IMR-90 (cell line): ENCODE results near the gene FICD. TPM values are rescaled to one million over a fixed set of nuclear protein-coding genes. Genes with fewer than 3 reads are reported as not detected.

Experiments
- ATAC-seq: fragments of 200-7000 bp; cut with Tn5 transposase; 2 replicates; pipeline ENCODE4 v1.9.1; 2020; ENCODE audit warnings: low read depth, mild to moderate bottlenecking, moderate library complexity
- BruUV-seq: library from RNA; stranded (reverse); fragments of 400-500 nt; replicated peaks from 2 replicates; lab custom pipeline; 2021; lab: Mats Ljungman, UMichigan
- CTCF ChIA-PET: fragments of 300-600 bp; formaldehyde crosslinking; extraction: SDS; loops from one replicate; lab custom pipeline; 2021; ENCODE audit warnings: antibody characterized with exemption; lab: Yijun Ruan, JAX
- POLR2A ChIA-PET: fragments of 300-600 bp; sonication (Branson Sonifier 250); formaldehyde crosslinking; loops from one replicate; lab custom pipeline; 2022; ENCODE audit warnings: antibody characterized with exemption; ENCODE audit not compliant: unreplicated experiment; lab: Charles Lee
- DNase-seq: peaks from one replicate; pipeline ENCODE4 v3.0.0; 2013
- H2AFZ ChIP-seq: replicated peaks from 2 replicates; pipeline ENCODE3; 2013; ENCODE audit warnings: low read length, mild to moderate bottlenecking; ENCODE audit not compliant: poor library complexity
- H2AK5ac ChIP-seq: 2 replicates; pipeline ENCODE4 v1.6.1; 2013; ENCODE audit warnings: low read depth, low read length, inconsistent platforms
- H2AK9ac ChIP-seq: replicated peaks from 2 replicates; pipeline ENCODE3; 2013; ENCODE audit warnings: mild to moderate bottlenecking, low read depth, low read length, moderate library complexity; ENCODE audit not compliant: poor library complexity
- H2BK120ac ChIP-seq: 2 replicates; pipeline ENCODE4 v1.6.1; 2013; ENCODE audit warnings: low read depth, low read length, inconsistent platforms
- H2BK15ac ChIP-seq: 3 replicates; pipeline ENCODE4 v1.6.1; 2013; ENCODE audit warnings: low read depth, low read length, inconsistent platforms
- H2BK20ac ChIP-seq: 2 replicates; pipeline ENCODE4 v1.6.1; 2013; ENCODE audit warnings: low read depth, mild to moderate bottlenecking, inconsistent platforms, low read length, moderate library complexity
- H2BK5ac ChIP-seq: 2 replicates; pipeline ENCODE4 v1.6.1; 2013; ENCODE audit warnings: mild to moderate bottlenecking, low read depth, low read length, inconsistent platforms; ENCODE audit not compliant: poor library complexity, severe bottlenecking
- H3K14ac ChIP-seq: replicated peaks from 2 replicates; pipeline ENCODE4 v1.6.1; 2013; ENCODE audit warnings: low read depth, low read length, inconsistent platforms
- H3K18ac ChIP-seq: 2 replicates; pipeline ENCODE4 v1.6.1; 2013; ENCODE audit warnings: low read depth, low read length, control low read depth
- H3K23ac ChIP-seq: 2 replicates; pipeline ENCODE4 v1.6.1; 2013; ENCODE audit warnings: low read depth, low read length, inconsistent platforms
- H3K27ac ChIP-seq: 2 replicates; pipeline ENCODE4 v1.5.1; 2013; ENCODE audit warnings: mild to moderate bottlenecking, control low read depth, low read length; ENCODE audit not compliant: insufficient read depth
- H3K27me3 ChIP-seq: 2 replicates; pipeline ENCODE4 v1.6.1; 2013; ENCODE audit warnings: low read length; ENCODE audit not compliant: control insufficient read depth, insufficient read depth
- H3K36me3 ChIP-seq: 2 replicates; pipeline ENCODE4 v1.6.1; 2013; ENCODE audit warnings: low read length, mixed read lengths; ENCODE audit not compliant: control insufficient read depth, insufficient read depth
- H3K4ac ChIP-seq: 2 replicates; pipeline ENCODE4 v1.6.1; 2013; ENCODE audit warnings: low read depth, low read length, inconsistent platforms
- H3K4me1 ChIP-seq: 2 replicates; pipeline ENCODE4 v1.6.1; 2013; ENCODE audit warnings: low read length, mixed read lengths; ENCODE audit not compliant: control insufficient read depth, insufficient read depth
- H3K4me2 ChIP-seq: 2 replicates; pipeline ENCODE4 v1.6.1; 2013; ENCODE audit warnings: low read depth, mild to moderate bottlenecking, control low read depth, low read length, moderate library complexity
- H3K4me3 ChIP-seq: 2 replicates; pipeline ENCODE4 v1.5.1; 2013; ENCODE audit warnings: low read depth, mild to moderate bottlenecking, control low read depth, low read length, moderate library complexity; ENCODE audit not compliant: insufficient read depth
- H3K56ac ChIP-seq: 2 replicates; pipeline ENCODE4 v1.6.1; 2013; ENCODE audit warnings: low read length, inconsistent platforms; ENCODE audit not compliant: insufficient read depth; ENCODE audit errors: extremely low read depth
- H3K79me1 ChIP-seq, 2 experiments: 2 replicates each; pipeline ENCODE4 v1.6.1; 2013; ENCODE audit warnings: low read length in 2 of 2, inconsistent platforms in 1 of 2, low read depth in 1 of 2
- H3K9ac ChIP-seq: 2 replicates; pipeline ENCODE4 v1.6.1; 2013; ENCODE audit warnings: low read depth, low read length, control low read depth
- H3K9me1 ChIP-seq: 2 replicates; pipeline ENCODE4 v1.6.1; 2013; ENCODE audit warnings: low read length, inconsistent platforms; ENCODE audit not compliant: insufficient read depth
- H3K9me3 ChIP-seq: 2 replicates; pipeline ENCODE4 v1.6.1; 2013; ENCODE audit warnings: low read length; ENCODE audit not compliant: control insufficient read depth, insufficient read depth
- H4K20me1 ChIP-seq: 2 replicates; pipeline ENCODE4 v1.6.1; 2013; ENCODE audit warnings: low read length, inconsistent platforms; ENCODE audit not compliant: insufficient read depth
- H4K5ac ChIP-seq: 2 replicates; pipeline ENCODE4 v1.6.1; 2013; ENCODE audit warnings: mild to moderate bottlenecking, low read depth, low read length, control low read depth
- H4K8ac ChIP-seq, 2 experiments: 2 replicates each; pipeline ENCODE4 v1.6.1; 2013; ENCODE audit warnings: low read depth in 2 of 2, low read length in 2 of 2, control low read depth in 1 of 2, inconsistent platforms in 1 of 2
- H4K91ac ChIP-seq: 2 replicates; pipeline ENCODE4 v1.6.1; 2013; ENCODE audit warnings: low read depth, low read length, inconsistent platforms; ENCODE audit not compliant: insufficient read depth
- BHLHE40 ChIP-seq: fragments of 150-350 bp; IDR thresholded peaks from 2 replicates; pipeline ENCODE4 v1.6.1; 2016; ENCODE audit warnings: mild to moderate bottlenecking, low read depth, low read length
- CEBPB ChIP-seq: IDR thresholded peaks from 2 replicates; pipeline ENCODE4 v1.6.1; 2012; ENCODE audit warnings: low read depth, low read length, improper control_type of control experiment
- CHD1 ChIP-seq: IDR thresholded peaks from 2 replicates; pipeline ENCODE4 v1.6.1; 2012; ENCODE audit warnings: low read depth, low read length, improper control_type of control experiment
- FOS ChIP-seq: fragments of 150-350 bp; IDR thresholded peaks from 2 replicates; pipeline ENCODE4 v1.6.1; 2016; ENCODE audit warnings: low read depth, low read length
- MAZ ChIP-seq: IDR thresholded peaks from 2 replicates; pipeline ENCODE4 v1.6.1; 2012; ENCODE audit warnings: low read depth, mild to moderate bottlenecking, low read length, improper control_type of control experiment, moderate library complexity, borderline replicate concordance
- MXI1 ChIP-seq: IDR thresholded peaks from 2 replicates; pipeline ENCODE4 v1.6.1; 2012; ENCODE audit warnings: low read depth, mild to moderate bottlenecking, low read length, moderate library complexity, borderline replicate concordance
- NFE2L2 ChIP-seq: fragments of 150-350 bp; IDR thresholded peaks from 2 replicates; pipeline ENCODE4 v1.6.1; 2016; ENCODE audit warnings: low read depth, mild to moderate bottlenecking, low read length
- POLR2A ChIP-seq: IDR thresholded peaks from 2 replicates; pipeline ENCODE4 v1.6.1; 2012; ENCODE audit warnings: mild to moderate bottlenecking, low read depth, low read length
- RAD21 ChIP-seq: IDR thresholded peaks from 2 replicates; pipeline ENCODE4 v1.6.1; 2012; ENCODE audit warnings: low read length, improper control_type of control experiment
- RCOR1 ChIP-seq: IDR thresholded peaks from 2 replicates; pipeline ENCODE4 v1.6.1; 2012; ENCODE audit warnings: mild to moderate bottlenecking, low read length, improper control_type of control experiment; ENCODE audit not compliant: insufficient replicate concordance
- RFX5 ChIP-seq: IDR thresholded peaks from 2 replicates; pipeline ENCODE4 v1.8.0; 2012; ENCODE audit warnings: low read depth, mild to moderate bottlenecking, low read length, moderate library complexity
- SMC3 ChIP-seq: fragments of 150-350 bp; IDR thresholded peaks from 2 replicates; pipeline ENCODE4 v1.6.1; 2016; ENCODE audit warnings: low read depth, mild to moderate bottlenecking, antibody characterized with exemption, low read length, moderate library complexity
- dilution Hi-C: fragments of 300-500 bp; cut with HindIII; formaldehyde crosslinking; loops from one replicate; pipeline ENCODE4 v1.14.3; 2018; ENCODE audit warnings: low sequenced_read_pairs; ENCODE audit not compliant: unreplicated experiment
- in situ Hi-C: fragments of 300-500 bp; cut with MboI; formaldehyde crosslinking; loops from 3 replicates; pipeline ENCODE4 v1.14.3; 2019; ENCODE audit warnings: low sequenced_read_pairs, inconsistent platforms, mixed read lengths
- intact Hi-C: fragments of 100-400 bp; cut with micrococcal nuclease; formaldehyde crosslinking; loops from 2 replicates; pipeline ENCODE4 v1.10.0; 2022
- polyA plus RNA-seq, 3 experiments: library from polyadenylated mRNA; depleted of rRNA; stranded (reverse); fragments of >200 nt; gene quantifications; 2 replicates each; pipeline ENCODE4 v1.2.3, GENCODE V29; 2012; ENCODE audit warnings: low replicate concordance in 1 of 3
- total RNA-seq: library from RNA; depleted of rRNA; stranded (reverse); fragments of >200 nt; gene quantifications from 2 replicates; pipeline ENCODE4 v1.2.3, GENCODE V29; 2012
- TF ChIP-seq, protein P1 (sequence below): conservative IDR thresholded peaks from 2 replicates; pipeline ENCODE4 v1.5.1; 2012; ENCODE audit warnings: mild to moderate bottlenecking, low read depth, low read length, improper control_type of control experiment
- TF ChIP-seq, protein P2 (sequence below): fragments of 150-350 bp; IDR thresholded peaks from 2 replicates; pipeline ENCODE4 v1.6.1; 2017; ENCODE audit warnings: mild to moderate bottlenecking, antibody characterized with exemption, low read length, low read depth

The FICD gene
- total and polyA plus RNA-seq, 2 of the 4 experiments (the other 2 are of a cell fraction) = 4.0 to 11.3 TPM

DNA sequence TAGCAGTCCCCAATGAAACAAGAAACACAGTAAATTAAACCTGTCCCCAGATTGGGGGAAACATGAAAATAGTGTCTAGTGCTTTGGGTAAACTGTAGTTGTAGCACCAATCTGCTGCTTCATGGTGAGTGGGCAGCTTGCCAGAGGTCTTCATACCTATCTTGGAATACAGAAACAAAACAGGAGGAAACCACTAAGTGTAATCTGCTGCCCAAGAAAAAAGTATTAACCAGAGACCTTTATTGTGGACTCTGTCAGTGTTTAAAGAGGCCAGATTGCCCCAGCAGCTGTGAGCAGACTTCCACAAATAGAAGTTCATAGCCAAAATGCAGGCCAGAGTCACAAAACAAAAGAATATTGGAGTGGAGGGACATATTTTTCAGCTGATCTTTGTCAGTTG, 49.6 kb downstream of the FICD start:
- Histone ChIP-seq H2AFZ (no peak overlapping the region), H3K18ac (no peak overlapping the region), H4K20me1 (peaks cover 10% of the 10 kb centered on the region; the same call in 1 of the 2 replicates), H3K4me2 (no peak overlapping the region), H3K27me3 (no peaks in the 10 kb centered on the region), H4K91ac (no peak overlapping the region), H3K9me1 (peaks cover 5% of the 10 kb centered on the region; the same call in 1 of the 2 replicates), H3K56ac (no peak overlapping the region), H3K14ac (no peak overlapping the region), H3K9me3 (no peaks in the 10 kb centered on the region), H2BK15ac (no peak overlapping the region), H3K79me1 (peaks cover 15 to 45% of the 10 kb centered on the region in 2 experiments), H3K4me1 (no peaks in the 10 kb centered on the region), H2AK5ac (no peak overlapping the region), H4K8ac (no peak overlapping the region), H4K5ac (no peak overlapping the region), H3K4me3 (no peak overlapping the region), H3K27ac (no peak overlapping the region), H2BK20ac (no peak overlapping the region), H2AK9ac (no peak overlapping the region), H2BK5ac (no peak overlapping the region), H3K36me3 (peaks cover 37% of the 10 kb centered on the region), H3K9ac (no peak overlapping the region), H3K4ac (no peak overlapping the region), H3K23ac (no peak overlapping the region), H2BK120ac (no peak overlapping the region)
- DNase-seq = no peak
- no TSS peak for BruUV-seq
- CTCF ChIA-PET = interaction anchor here (3.3 kb wide), 1 partner anchor 53 kb away, joined by 16 read pairs; no protein-coding TSS in a partner anchor
- no peak for TF ChIP-seq NFE2L2
- no peak for TF ChIP-seq MXI1
- TF ChIP-seq RCOR1 = no peak
- TF ChIP-seq RAD21 = no peak
- TF ChIP-seq RFX5 = no peak
- TF ChIP-seq MAZ = no peak
- TF ChIP-seq, protein P1, sequence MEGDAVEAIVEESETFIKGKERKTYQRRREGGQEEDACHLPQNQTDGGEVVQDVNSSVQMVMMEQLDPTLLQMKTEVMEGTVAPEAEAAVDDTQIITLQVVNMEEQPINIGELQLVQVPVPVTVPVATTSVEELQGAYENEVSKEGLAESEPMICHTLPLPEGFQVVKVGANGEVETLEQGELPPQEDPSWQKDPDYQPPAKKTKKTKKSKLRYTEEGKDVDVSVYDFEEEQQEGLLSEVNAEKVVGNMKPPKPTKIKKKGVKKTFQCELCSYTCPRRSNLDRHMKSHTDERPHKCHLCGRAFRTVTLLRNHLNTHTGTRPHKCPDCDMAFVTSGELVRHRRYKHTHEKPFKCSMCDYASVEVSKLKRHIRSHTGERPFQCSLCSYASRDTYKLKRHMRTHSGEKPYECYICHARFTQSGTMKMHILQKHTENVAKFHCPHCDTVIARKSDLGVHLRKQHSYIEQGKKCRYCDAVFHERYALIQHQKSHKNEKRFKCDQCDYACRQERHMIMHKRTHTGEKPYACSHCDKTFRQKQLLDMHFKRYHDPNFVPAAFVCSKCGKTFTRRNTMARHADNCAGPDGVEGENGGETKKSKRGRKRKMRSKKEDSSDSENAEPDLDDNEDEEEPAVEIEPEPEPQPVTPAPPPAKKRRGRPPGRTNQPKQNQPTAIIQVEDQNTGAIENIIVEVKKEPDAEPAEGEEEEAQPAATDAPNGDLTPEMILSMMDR = no peak
- TF ChIP-seq BHLHE40 = no peak
- TF ChIP-seq FOS = no peak
- no peak for TF ChIP-seq POLR2A
- TF ChIP-seq CEBPB = no peak
- TF ChIP-seq, protein P2, sequence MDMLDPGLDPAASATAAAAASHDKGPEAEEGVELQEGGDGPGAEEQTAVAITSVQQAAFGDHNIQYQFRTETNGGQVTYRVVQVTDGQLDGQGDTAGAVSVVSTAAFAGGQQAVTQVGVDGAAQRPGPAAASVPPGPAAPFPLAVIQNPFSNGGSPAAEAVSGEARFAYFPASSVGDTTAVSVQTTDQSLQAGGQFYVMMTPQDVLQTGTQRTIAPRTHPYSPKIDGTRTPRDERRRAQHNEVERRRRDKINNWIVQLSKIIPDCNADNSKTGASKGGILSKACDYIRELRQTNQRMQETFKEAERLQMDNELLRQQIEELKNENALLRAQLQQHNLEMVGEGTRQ = no peak
- TF ChIP-seq SMC3 = no peak
- no peak for TF ChIP-seq CHD1
- intact Hi-C loops = no loop called here
- dilution Hi-C loops = no loop called here
- in situ Hi-C loops = loop anchor here (5.0 to 10.0 kb wide), 4 partner anchors 53 to 528 kb away; partner anchors contain the start of gene ALKBH2
- POLR2A ChIA-PET = no interaction called here
- no peak for ATAC-seq
